ENCODE measurements around the gene NT5DC4. TPM values are rescaled to one million over a fixed set of nuclear protein-coding genes. Genes with fewer than 3 reads are reported as not detected.

The NT5DC4 gene
- total RNA-seq, 2 experiments from 2014 or later = not detected

GRCh38 chr2:112726487-112727190 is 5.8 kb downstream of the NT5DC4 start:
- DNase-seq (ENCODE audit: low spot score) = peak; percentile 87
- ChIA-PET POLR2A (interaction anchor here (0.6 to 1.1 kb wide), 2 partner anchors 21 to 694 kb away, joined by 3 to 4 read pairs; no protein-coding TSS in a partner anchor), CTCF (ENCODE audit: unreplicated experiment) (interaction anchor here (0.6 to 1.5 kb wide), 4 partner anchors 82 to 106 kb away, joined by 3 to 4 read pairs (median 3); no protein-coding TSS in a partner anchor)
- Histone ChIP-seq H3K27ac (ENCODE audit: low read depth, low read length, poor library complexity, severe bottlenecking) (no peak overlapping the region), H3K9me3 (ENCODE audit: low read length) (no peaks in the 10 kb centered on the region), H3K4me2 (ENCODE audit: low read length) (no peak overlapping the region), H3K4me3 (ENCODE audit: low read depth, low read length, poor library complexity, severe bottlenecking) (no peak overlapping the region), H3K4me1 (ENCODE audit: insufficient read depth, low read length, poor library complexity, severe bottlenecking) (peaks cover 5% of the 10 kb centered on the region), H3K9me2 (ENCODE audit: insufficient read depth, low read length) (no peaks in the 10 kb centered on the region), H3K79me2 (ENCODE audit: insufficient read depth, low read depth, low read length) (no peaks in the 10 kb centered on the region), H3K36me3 (ENCODE audit: insufficient read depth, low read length) (no peaks in the 10 kb centered on the region), H4K20me1 (ENCODE audit: insufficient read depth, low read length) (no peaks in the 10 kb centered on the region), H2AFZ (ENCODE audit: low read length) (peak overlapping the region; percentile 66; the same call in 1 of the 2 replicates)
- no TSS peak for BruUV-seq (replicated peaks)
- TF ChIP-seq EZH2phosphoT487 (IDR thresholded peaks at IDR 0.05; ENCODE audit: borderline replicate concordance, low read depth, low read length) = no peak
- TF ChIP-seq, protein P1, sequence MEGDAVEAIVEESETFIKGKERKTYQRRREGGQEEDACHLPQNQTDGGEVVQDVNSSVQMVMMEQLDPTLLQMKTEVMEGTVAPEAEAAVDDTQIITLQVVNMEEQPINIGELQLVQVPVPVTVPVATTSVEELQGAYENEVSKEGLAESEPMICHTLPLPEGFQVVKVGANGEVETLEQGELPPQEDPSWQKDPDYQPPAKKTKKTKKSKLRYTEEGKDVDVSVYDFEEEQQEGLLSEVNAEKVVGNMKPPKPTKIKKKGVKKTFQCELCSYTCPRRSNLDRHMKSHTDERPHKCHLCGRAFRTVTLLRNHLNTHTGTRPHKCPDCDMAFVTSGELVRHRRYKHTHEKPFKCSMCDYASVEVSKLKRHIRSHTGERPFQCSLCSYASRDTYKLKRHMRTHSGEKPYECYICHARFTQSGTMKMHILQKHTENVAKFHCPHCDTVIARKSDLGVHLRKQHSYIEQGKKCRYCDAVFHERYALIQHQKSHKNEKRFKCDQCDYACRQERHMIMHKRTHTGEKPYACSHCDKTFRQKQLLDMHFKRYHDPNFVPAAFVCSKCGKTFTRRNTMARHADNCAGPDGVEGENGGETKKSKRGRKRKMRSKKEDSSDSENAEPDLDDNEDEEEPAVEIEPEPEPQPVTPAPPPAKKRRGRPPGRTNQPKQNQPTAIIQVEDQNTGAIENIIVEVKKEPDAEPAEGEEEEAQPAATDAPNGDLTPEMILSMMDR (conservative IDR thresholded peaks at IDR 0.05; ENCODE audit: low read length) = peak; percentile 94
- intact Hi-C loops (cut with micrococcal nuclease; ENCODE audit: unreplicated experiment) = loop anchor here (1.0 to 5.0 kb wide), 4 partner anchors 34 to 244 kb away; partner anchors contain the start of gene TTL

DNA sequence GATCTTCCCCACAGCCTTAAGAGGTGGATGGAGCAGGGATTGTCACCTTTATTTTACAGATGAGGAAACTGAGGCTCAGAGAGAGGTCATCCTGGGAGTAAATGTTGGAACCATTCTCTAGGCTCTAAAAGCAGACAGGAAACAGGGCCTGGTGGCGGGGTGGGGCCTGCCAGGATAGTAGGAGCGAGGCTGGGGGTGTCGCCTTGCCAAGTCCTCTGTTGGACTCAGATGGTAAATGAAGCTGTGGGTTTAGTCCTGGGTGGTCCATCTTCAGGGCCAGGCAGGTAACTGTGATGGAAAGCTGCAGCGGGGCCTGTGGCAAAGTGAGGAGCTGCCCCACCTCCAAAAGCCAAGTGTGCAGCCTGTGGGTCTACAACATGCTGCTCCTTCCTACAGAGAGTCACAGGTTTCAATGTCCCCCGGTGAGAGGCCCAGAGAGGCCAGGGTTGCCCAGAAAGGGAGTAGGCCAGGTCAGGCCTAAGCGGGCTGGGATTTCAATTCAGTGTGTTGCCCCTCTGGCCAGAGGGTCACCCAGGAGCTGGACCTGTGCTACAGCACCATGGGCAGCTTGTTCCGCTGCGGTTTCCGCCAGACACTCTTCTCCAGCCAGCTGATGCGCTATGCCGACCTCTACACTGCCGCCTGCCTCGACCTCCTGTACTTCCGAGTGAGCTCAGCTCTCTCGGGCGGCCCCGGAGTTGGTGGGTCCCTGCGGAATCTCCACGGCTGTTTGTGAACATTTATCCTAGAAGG is 6.6 kb downstream of the NT5DC4 start:
- H3K9me2 ChIP-seq (ENCODE audit: insufficient read depth, low read length) = no peaks in the 10 kb centered on the region
- H4K20me1 ChIP-seq (ENCODE audit: insufficient read depth, low read length) = no peaks in the 10 kb centered on the region
- intact Hi-C loops (cut with micrococcal nuclease; ENCODE audit: unreplicated experiment) = loop anchor here (5.0 kb wide), 2 partner anchors 35 to 245 kb away; partner anchors contain the start of gene TTL
- no peak overlapping the region for H2AFZ ChIP-seq (ENCODE audit: low read length)
- POLR2A ChIA-PET = interaction anchor here (0.6 to 1.6 kb wide), 3 partner anchors 101 to 728 kb away, joined by 4 read pairs; no protein-coding TSS in a partner anchor
- TF ChIP-seq, protein P1 (conservative IDR thresholded peaks at IDR 0.05; ENCODE audit: low read length) = no peak
- TF ChIP-seq EZH2phosphoT487 (IDR thresholded peaks at IDR 0.05; ENCODE audit: borderline replicate concordance, low read depth, low read length) = no peak
- CTCF ChIA-PET (ENCODE audit: unreplicated experiment) = interaction anchor here (1.5 kb wide), 1 partner anchor 106 kb away, joined by 3 read pairs; no protein-coding TSS in a partner anchor
- no peak overlapping the region for H3K4me2 ChIP-seq (ENCODE audit: low read length)
- H3K36me3 ChIP-seq (ENCODE audit: insufficient read depth, low read length) = no peaks in the 10 kb centered on the region
- no TSS peak for BruUV-seq (replicated peaks)
- no peak for DNase-seq (ENCODE audit: low spot score)
- no peaks in the 10 kb centered on the region for H3K79me2 ChIP-seq (ENCODE audit: insufficient read depth, low read depth, low read length)
- H3K4me3 ChIP-seq (ENCODE audit: low read depth, low read length, poor library complexity, severe bottlenecking) = no peak overlapping the region
- H3K9me3 ChIP-seq (ENCODE audit: low read length) = no peaks in the 10 kb centered on the region
- H3K4me1 ChIP-seq (ENCODE audit: insufficient read depth, low read length, poor library complexity, severe bottlenecking) = peaks cover 5% of the 10 kb centered on the region
- H3K27ac ChIP-seq (ENCODE audit: low read depth, low read length, poor library complexity, severe bottlenecking) = no peak overlapping the region

Data from OCI-LY7 (cell line).